Stimulated activated CD4-positive, alpha-beta T cell treated with anti-CD3 and anti-CD28 coated beads, Interleukin-4, amount 100 ng/mL, for 1 hour (primary cell): ENCODE measurements around the gene DOCK1.
"Not testable (repeated sequence)": the region's sequence is repeated elsewhere in the genome, so short reads cannot be mapped to it uniquely, and the experiment has no call there.

ENCODE experiments used
- DNase-seq: peaks from one replicate; pipeline ENCODE4 v3.0.0-alpha.2; 2020

Gene DOCK1

GRCh38 chr10:127293640-127294039, 388.4 kb downstream of the DOCK1 start:
- peak; percentile 9 for DNase-seq

GRCh38 chr10:127296696-127297095, 391.5 kb downstream of the DOCK1 start:
- DNase-seq, result no peak

DNA sequence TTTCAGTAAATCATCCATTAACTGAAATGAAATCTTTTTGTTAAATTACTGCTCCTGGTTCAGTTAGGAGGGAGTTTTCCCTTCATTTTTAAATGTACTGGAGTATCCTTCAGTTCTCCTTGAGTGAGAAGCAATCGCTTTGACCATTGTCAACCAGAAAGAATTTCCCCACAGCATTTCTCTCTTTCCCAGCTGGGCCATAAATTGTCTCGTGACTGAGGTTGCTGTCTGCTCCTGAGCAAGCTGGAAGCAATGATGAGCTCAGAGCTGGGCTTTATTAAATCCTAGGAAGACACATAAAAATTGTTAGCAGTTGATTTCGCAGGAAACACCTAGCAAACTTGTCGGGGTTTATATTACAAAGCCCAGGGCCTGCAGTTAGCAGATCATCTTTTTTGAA, 393.2 kb downstream of the DOCK1 start:
- no peak for DNase-seq

- DNase-seq, result not testable (repeated sequence)
Observed at GRCh38 chr10:127299192-127299591, 394.0 kb downstream of the DOCK1 start.

- no peak for DNase-seq
Observed at GRCh38 chr10:127299956-127300689, 394.9 kb downstream of the DOCK1 start.

DNA sequence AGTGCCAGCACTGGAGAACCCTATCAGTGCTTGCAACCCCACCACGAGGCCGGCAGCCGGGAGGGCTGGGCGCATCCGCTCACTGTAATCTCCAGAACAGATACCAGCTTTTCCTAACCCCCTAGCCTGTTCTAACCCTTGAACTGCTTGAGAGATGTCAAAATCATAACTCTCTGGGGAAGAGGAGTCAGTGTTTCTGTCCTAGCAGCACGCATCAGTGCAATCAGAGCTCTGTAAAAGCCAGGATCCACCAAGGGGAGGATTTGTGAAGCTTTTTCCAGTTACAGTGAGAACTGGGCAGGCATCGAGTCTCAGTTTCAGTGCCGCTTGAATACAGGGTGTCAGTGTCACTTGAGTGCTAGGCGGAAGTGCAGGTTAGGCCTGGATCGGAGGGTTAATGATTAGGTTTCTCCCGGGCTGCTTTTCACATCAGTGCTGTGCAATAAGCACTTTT, 395.7 kb downstream of the DOCK1 start:
- DNase-seq, result no peak

DNA sequence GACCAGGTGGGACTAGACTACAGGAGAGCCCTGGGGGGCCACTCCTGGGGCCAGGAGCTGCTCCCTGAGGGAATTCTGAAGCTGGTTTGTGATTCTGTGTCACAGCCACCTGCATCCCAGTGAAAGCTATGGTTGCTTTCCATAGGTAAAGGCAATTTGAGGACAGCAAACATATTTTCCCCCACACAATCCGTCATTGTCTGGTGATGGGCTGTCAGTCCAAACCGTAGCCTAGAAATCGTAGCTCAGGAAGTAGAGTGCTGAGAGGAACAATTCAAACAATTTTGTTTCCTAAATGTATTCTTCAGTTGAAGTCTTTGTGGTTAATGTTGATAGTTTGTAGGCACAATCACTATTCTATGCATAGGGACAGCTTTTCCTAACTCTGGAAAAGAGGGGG, 397.1 kb downstream of the DOCK1 start:
- DNase-seq, result no peak

DNA sequence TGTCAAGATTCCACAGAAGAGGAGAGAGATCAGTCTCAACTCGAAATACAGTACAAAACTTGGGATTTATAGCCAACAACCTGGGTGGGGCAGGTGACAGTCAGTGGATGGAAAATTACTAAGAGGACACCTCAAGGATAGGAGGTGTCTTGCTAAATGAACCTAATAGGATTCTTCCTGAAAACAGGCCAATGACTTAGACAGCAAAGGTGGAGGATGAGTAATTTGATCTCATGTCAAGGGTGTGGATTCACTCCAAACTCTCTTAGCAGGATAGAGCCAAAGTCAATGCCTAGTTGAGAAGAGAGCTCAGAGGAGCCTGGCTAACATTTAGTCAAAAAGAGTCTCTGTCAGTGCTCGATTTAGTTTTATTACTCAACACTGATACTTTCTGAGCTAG, 397.9 kb downstream of the DOCK1 start:
- DNase-seq, result no peak

- DNase-seq, result no peak
Observed at GRCh38 chr10:127303746-127304145, 398.5 kb downstream of the DOCK1 start.

GRCh38 chr10:127306479-127306878, 401.3 kb downstream of the DOCK1 start:
- DNase-seq, result no peak

- no peak for DNase-seq
Observed at GRCh38 chr10:127307338-127307737, 402.1 kb downstream of the DOCK1 start.

- no peak for DNase-seq
Observed at GRCh38 chr10:127308031-127308430, 402.8 kb downstream of the DOCK1 start.

- not testable (repeated sequence) for DNase-seq
Observed at GRCh38 chr10:127309619-127310018, 404.4 kb downstream of the DOCK1 start.

GRCh38 chr10:127310430-127310829, 405.2 kb downstream of the DOCK1 start:
- DNase-seq, result no peak

DNA sequence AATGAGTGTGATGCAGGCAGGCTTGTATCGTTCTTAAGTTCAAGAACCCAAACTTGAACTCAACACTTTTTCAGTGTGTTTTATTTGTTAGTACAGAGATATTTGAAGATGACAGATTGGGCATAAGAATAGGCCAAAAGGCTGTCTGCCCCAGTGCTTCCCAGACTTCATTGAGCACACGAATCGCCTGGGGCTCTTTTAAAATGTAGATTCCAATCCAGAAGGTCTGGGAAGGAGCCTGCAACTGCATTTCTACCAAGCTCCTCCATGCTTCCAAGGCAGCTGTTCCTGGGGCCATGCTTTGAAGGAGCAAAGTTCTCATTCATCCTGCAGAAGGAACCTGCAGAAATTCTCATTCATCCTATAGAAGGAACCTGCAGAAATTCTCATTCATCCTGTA, 405.7 kb downstream of the DOCK1 start:
- no peak for DNase-seq

- DNase-seq, result no peak
Observed at GRCh38 chr10:127313996-127314700, 408.9 kb downstream of the DOCK1 start.

DNA sequence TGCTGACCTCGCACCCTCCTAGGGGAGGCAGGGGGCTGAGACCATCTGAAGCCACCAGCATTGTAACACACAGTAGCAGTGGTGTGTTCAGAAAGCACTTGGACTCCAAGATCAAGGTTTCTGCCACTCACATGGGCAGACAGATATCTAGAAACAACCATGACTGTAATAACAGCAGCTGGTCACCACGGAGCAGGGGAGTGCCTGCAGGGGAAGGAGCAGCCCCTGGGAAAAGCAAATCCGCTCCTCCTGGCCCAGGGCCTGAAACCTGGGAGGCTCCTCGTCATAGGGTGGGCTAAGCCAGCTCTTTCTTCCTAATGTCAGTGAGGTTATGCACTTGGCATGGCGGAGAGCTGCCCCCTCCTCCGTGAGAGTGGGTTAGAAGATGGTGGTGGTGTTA, 409.6 kb downstream of the DOCK1 start:
- no peak for DNase-seq

DNA sequence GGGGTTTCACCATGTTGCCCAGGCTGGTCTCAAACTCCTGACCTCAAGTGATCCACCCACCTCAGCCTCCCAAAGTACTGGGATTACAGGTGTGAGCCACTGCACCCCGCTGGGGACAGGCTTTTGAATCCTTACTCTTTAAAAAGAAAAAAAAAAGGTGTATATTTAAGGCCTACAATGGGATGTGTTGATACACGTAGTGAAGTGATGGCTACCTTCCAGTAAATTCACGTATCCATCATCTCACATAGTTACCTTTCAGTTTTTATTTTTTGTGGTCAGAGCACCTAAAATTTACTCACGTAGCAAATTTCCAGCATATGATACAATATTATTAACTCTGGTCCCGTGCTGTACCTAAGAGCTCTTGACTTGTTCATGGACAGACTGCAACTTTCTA, 410.7 kb downstream of the DOCK1 start:
- no peak for DNase-seq

- DNase-seq, result no peak
Observed at GRCh38 chr10:127318396-127318795, 413.2 kb downstream of the DOCK1 start.

GRCh38 chr10:127319271-127319670, 414.0 kb downstream of the DOCK1 start:
- DNase-seq, result no peak

GRCh38 chr10:127319691-127320090, 414.5 kb downstream of the DOCK1 start:
- no peak for DNase-seq

- no peak for DNase-seq
Observed at GRCh38 chr10:127320176-127320575, 414.9 kb downstream of the DOCK1 start.

DNA sequence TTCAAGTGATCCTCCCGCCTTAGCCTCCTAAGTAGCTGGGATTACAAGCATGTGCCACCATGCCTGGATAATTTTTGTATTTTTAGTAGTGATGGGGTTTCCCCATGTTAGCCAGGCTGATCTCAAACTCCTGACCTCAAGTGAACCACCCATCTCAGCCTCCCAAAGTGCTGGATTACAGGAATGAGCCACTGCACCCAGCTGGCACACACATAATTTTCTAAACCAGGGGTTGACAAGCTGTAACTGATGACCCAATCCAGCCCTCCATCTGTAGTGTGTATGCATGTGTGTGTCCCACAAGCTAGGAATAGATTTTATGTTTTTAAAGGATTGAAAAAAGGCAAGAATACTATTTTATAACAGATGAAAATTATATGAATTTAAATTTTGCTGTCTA, 417.1 kb downstream of the DOCK1 start:
- DNase-seq, result no peak

GRCh38 chr10:127325506-127325905, 420.3 kb downstream of the DOCK1 start:
- DNase-seq, result no peak

GRCh38 chr10:127326883-127327282, 421.7 kb downstream of the DOCK1 start:
- DNase-seq, result no peak
